GM10847 (cell line): ENCODE measurements around the gene KCTD21.

Source experiments
- POLR2A ChIP-seq: IDR thresholded peaks from 2 replicates; pipeline ENCODE4 v1.6.1; 2011; ENCODE audit not compliant: insufficient read length; ENCODE audit errors: extremely low read depth

Gene KCTD21

GRCh38 chr11:78221396-78222315 is 33.2 kb upstream of the KCTD21 start:
- TF ChIP-seq POLR2A: no peak

- TF ChIP-seq POLR2A: no peak
Observed at GRCh38 chr11:78220218-78221157, 32.1 kb upstream of the KCTD21 start.

GRCh38 chr11:78219493-78220217 is 31.2 kb upstream of the KCTD21 start:
- no peak for TF ChIP-seq POLR2A

GRCh38 chr11:78218707-78219492 is 30.5 kb upstream of the KCTD21 start:
- no peak for TF ChIP-seq POLR2A

- no peak for TF ChIP-seq POLR2A
Observed at GRCh38 chr11:78217650-78218541, 29.5 kb upstream of the KCTD21 start.

GRCh38 chr11:78216571-78217287 is 28.3 kb upstream of the KCTD21 start:
- TF ChIP-seq POLR2A: no peak

GRCh38 chr11:78216021-78216420 is 27.6 kb upstream of the KCTD21 start:
- TF ChIP-seq POLR2A: no peak

GRCh38 chr11:78214331-78215194 is 26.1 kb upstream of the KCTD21 start:
- TF ChIP-seq POLR2A: no peak

GRCh38 chr11:78213526-78214330 is 25.3 kb upstream of the KCTD21 start:
- TF ChIP-seq POLR2A: no peak

- TF ChIP-seq POLR2A: no peak
Observed at GRCh38 chr11:78212586-78213371, 24.4 kb upstream of the KCTD21 start.
